Left kidney (tissue), 2 donors: ENCODE data around the gene CXCR6. TPM values are rescaled to one million over a fixed set of nuclear protein-coding genes. Genes with fewer than 3 reads are reported as not detected.

Experiments used
- DNase-seq: peaks from one replicate; pipeline ENCODE4 v3.0.0-alpha.2; 2013
- polyA plus RNA-seq: library from polyadenylated mRNA; unstranded; fragments of 120-200 nt; gene quantifications from one replicate; pipeline ENCODE4 v1.2.1, GENCODE V29; 2013; ENCODE audit not compliant: insufficient read length

Gene CXCR6
- polyA plus RNA-seq, 1 donor = 0.63 TPM

GRCh38 chr3:45948881-45949280 lies 5.6 kb downstream of the CXCR6 start:
- no peak for DNase-seq

GRCh38 chr3:45949432-45949831 lies 6.2 kb downstream of the CXCR6 start:
- DNase-seq = no peak

GRCh38 chr3:45950131-45950530 lies 6.9 kb downstream of the CXCR6 start:
- no peak for DNase-seq

GRCh38 chr3:45950686-45951600 lies 7.7 kb downstream of the CXCR6 start:
- no peak for DNase-seq

- DNase-seq = no peak
Measured at GRCh38 chr3:45951946-45952345, 8.7 kb downstream of the CXCR6 start.

- no peak for DNase-seq
Measured at GRCh38 chr3:45952456-45952855, 9.2 kb downstream of the CXCR6 start.

- DNase-seq = peak; percentile 14
Measured at GRCh38 chr3:45953536-45953935, 10.3 kb downstream of the CXCR6 start.

GRCh38 chr3:45954306-45954705 lies 11.0 kb downstream of the CXCR6 start:
- no peak for DNase-seq

- DNase-seq = no peak
Measured at GRCh38 chr3:45955017-45955647, 11.9 kb downstream of the CXCR6 start.

GRCh38 chr3:45955706-45956105 lies 12.4 kb downstream of the CXCR6 start:
- no peak for DNase-seq

- no peak for DNase-seq
Measured at GRCh38 chr3:45957586-45957985, 14.3 kb downstream of the CXCR6 start.

- no peak for DNase-seq
Measured at GRCh38 chr3:45958321-45958791, 15.1 kb downstream of the CXCR6 start.

- DNase-seq = no peak
Measured at GRCh38 chr3:45959201-45959600, 15.9 kb downstream of the CXCR6 start.

GRCh38 chr3:45960289-45960688 lies 17.0 kb downstream of the CXCR6 start:
- DNase-seq = no peak

GRCh38 chr3:45962033-45962432 lies 18.8 kb downstream of the CXCR6 start:
- no peak for DNase-seq

GRCh38 chr3:45964139-45964538 lies 20.9 kb downstream of the CXCR6 start:
- no peak for DNase-seq

- DNase-seq = no peak
Measured at GRCh38 chr3:45965253-45965652, 22.0 kb downstream of the CXCR6 start.

GRCh38 chr3:45965653-45966052 lies 22.4 kb downstream of the CXCR6 start:
- DNase-seq = no peak

- DNase-seq = no peak
Measured at GRCh38 chr3:45966371-45966791, 23.1 kb downstream of the CXCR6 start.

- no peak for DNase-seq
Measured at GRCh38 chr3:45966950-45967640, 23.8 kb downstream of the CXCR6 start.

GRCh38 chr3:45967724-45968123 lies 24.5 kb downstream of the CXCR6 start:
- DNase-seq = no peak

GRCh38 chr3:45968149-45968548 lies 24.9 kb downstream of the CXCR6 start:
- no peak for DNase-seq

GRCh38 chr3:45968706-45969105 lies 25.4 kb downstream of the CXCR6 start:
- DNase-seq = no peak
